HepG2 (cell line): ENCODE measurements around the gene DNAJB2. TPM values are rescaled to one million over a fixed set of nuclear protein-coding genes. Genes with fewer than 3 reads are reported as not detected.

Experiments
- BCL6 ChIP-seq: IDR thresholded peaks from 2 replicates; pipeline ENCODE4 v1.6.1; 2016; ENCODE audit warnings: missing genetic modification reagents, missing compliant biosample characterization
- MED13 ChIP-seq: sonication (generic); formaldehyde crosslinking; IDR thresholded peaks from 2 replicates; pipeline ENCODE4 v1.5.0; 2020; ENCODE audit warnings: missing genetic modification reagents
- NRL ChIP-seq: sonication (generic); formaldehyde crosslinking; IDR thresholded peaks from 2 replicates; pipeline ENCODE4 v1.5.0; 2020; ENCODE audit warnings: missing genetic modification reagents, mild to moderate bottlenecking, moderate library complexity, borderline replicate concordance
- RORA ChIP-seq: sonication (generic); formaldehyde crosslinking; IDR thresholded peaks from 2 replicates; pipeline ENCODE4 v1.5.0; 2020; ENCODE audit warnings: mild to moderate bottlenecking, missing genetic modification reagents, moderate library complexity
- SKI ChIP-seq: fragments of 450-650 bp; IDR thresholded peaks from one replicate; pipeline ENCODE4 v1.6.1; 2018; ENCODE audit warnings: mild to moderate bottlenecking; ENCODE audit not compliant: partially characterized antibody
- ZFP37 ChIP-seq: sonication (generic); formaldehyde crosslinking; IDR thresholded peaks from 2 replicates; pipeline ENCODE4 v1.4.0; 2020; ENCODE audit warnings: missing genetic modification reagents, borderline replicate concordance
- ZFP41 ChIP-seq: sonication (generic); formaldehyde crosslinking; IDR thresholded peaks from 2 replicates; pipeline ENCODE4 v1.4.0; 2020; ENCODE audit warnings: mild to moderate bottlenecking, missing genetic modification reagents, borderline replicate concordance
- ZNF124 ChIP-seq: sonication (generic); formaldehyde crosslinking; IDR thresholded peaks from 2 replicates; pipeline ENCODE4 v1.4.0; 2020; ENCODE audit warnings: missing genetic modification reagents
- ZNF331 ChIP-seq: sonication (generic); formaldehyde crosslinking; IDR thresholded peaks from 2 replicates; pipeline ENCODE4 v1.4.0; 2020; ENCODE audit warnings: missing genetic modification reagents
- ZNF687 ChIP-seq: sonication (generic); formaldehyde crosslinking; IDR thresholded peaks from 2 replicates; pipeline ENCODE4 v1.5.1; 2020; ENCODE audit warnings: mild to moderate bottlenecking, missing genetic modification reagents, moderate library complexity
- ZNF740 ChIP-seq: sonication (generic); formaldehyde crosslinking; IDR thresholded peaks from 2 replicates; pipeline ENCODE4 v1.4.0; 2020; ENCODE audit warnings: missing genetic modification reagents
- ZNF839 ChIP-seq: sonication (generic); formaldehyde crosslinking; IDR thresholded peaks from 2 replicates; pipeline ENCODE4 v1.4.0; 2020; ENCODE audit warnings: missing genetic modification reagents, mild to moderate bottlenecking, borderline replicate concordance
- ZNF850 ChIP-seq: sonication (generic); formaldehyde crosslinking; conservative IDR thresholded peaks from 2 replicates; pipeline ENCODE4 v1.9.0; 2021; ENCODE audit warnings: mild to moderate bottlenecking, missing genetic modification reagents
- polyA plus RNA-seq, 8 experiments: library from polyadenylated mRNA; depleted of rRNA in 3 of 8; stranded (reverse) in 7 of 8; unstranded in 1 of 8; fragments of >200 nt; fragmentation: Illumina TruSeq in 4 of 8; extraction: Trizol in 4 of 8; gene quantifications; 2 replicates each; pipeline versions ENCODE4 v1.2.1 to v1.2.3, GENCODE V29; 2011 to 2016; ENCODE audit warnings: low read depth in 4 of 8, missing spikeins in 1 of 8, mixed read lengths in 1 of 8; ENCODE audit not compliant: insufficient read depth in 1 of 8
- total RNA-seq, 5 experiments: library from RNA; depleted of rRNA; stranded (reverse); fragments of >200 nt; fragmentation: Illumina TruSeq; extraction: Trizol; gene quantifications; 2 replicates each; pipeline ENCODE4 v1.2.3, GENCODE V29; 2016; ENCODE audit warnings: low read depth in 1 of 5
- TF ChIP-seq, protein P1 (sequence below): sonication (generic); formaldehyde crosslinking; IDR thresholded peaks from 2 replicates; pipeline ENCODE4 v1.4.0; 2020; ENCODE audit warnings: missing genetic modification reagents, borderline replicate concordance
- TF ChIP-seq, protein P2 (sequence below): IDR thresholded peaks from 2 replicates; pipeline ENCODE4 v1.6.1; 2016
- TF ChIP-seq, protein P3 (sequence below), 2 experiments: sonication (generic) in 1 of 2; formaldehyde crosslinking in 1 of 2; IDR thresholded peaks; 2 replicates each; pipeline versions ENCODE4 v1.5.1 to v1.6.1; 2011 to 2020; ENCODE audit warnings: borderline replicate concordance in 1 of 2, low read depth in 1 of 2, low read length in 1 of 2, mild to moderate bottlenecking in 1 of 2, missing genetic modification reagents in 1 of 2, moderate library complexity in 1 of 2

The DNAJB2 gene
- total and polyA plus RNA-seq, 2 of the 13 experiments (the other 11 are each of a cell fraction or from before 2014, with no cell fraction given): 21.3 to 31.1 TPM

DNA sequence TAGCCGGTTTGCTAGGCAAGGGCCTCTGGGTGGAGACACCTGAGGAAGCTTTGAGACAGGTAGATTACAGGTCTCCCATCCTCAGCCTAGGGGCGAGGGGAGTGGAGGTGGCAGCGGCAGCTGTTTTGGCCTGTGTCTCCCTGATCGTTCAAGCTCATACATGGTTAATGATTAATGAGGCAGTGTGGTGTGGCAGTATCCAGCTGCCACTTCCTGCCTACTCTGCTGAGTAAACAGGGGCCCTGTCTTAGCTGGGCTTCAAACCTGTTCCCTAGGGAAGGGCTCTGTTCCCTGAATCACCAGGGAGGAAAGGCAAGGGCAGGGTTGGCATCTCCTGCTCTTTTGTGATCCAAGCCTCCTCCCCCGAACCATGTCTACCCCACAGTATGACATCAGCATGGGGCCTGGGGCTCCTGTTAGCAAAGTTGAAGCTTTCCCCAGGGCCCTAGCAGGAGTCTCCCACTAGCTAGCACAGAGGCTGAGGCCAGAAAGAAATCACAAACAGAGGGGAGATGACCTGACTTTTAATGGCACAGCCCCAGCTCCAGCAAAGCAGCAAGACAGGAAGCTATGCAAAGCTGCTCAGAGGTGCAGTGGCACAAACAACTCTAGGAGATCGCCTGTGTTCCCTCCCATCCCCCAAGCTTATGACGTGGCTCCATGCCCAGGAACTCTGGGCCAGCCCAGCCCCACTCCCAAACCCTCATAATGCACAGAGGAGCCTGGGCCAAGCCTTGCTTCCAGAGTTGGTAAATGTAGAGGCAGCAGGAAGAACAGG is 29.8 kb upstream of the DNAJB2 start (continued):
- 0 out of 2 replicates have a peak, but pooled peaks have one; percentile 10 for TF ChIP-seq ZNF124
- no peak for TF ChIP-seq ZNF850 (CRISPR knock-in tag)
- TF ChIP-seq ZNF839: no peak
- TF ChIP-seq, protein P1, sequence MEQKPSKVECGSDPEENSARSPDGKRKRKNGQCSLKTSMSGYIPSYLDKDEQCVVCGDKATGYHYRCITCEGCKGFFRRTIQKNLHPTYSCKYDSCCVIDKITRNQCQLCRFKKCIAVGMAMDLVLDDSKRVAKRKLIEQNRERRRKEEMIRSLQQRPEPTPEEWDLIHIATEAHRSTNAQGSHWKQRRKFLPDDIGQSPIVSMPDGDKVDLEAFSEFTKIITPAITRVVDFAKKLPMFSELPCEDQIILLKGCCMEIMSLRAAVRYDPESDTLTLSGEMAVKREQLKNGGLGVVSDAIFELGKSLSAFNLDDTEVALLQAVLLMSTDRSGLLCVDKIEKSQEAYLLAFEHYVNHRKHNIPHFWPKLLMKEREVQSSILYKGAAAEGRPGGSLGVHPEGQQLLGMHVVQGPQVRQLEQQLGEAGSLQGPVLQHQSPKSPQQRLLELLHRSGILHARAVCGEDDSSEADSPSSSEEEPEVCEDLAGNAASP (CRISPR knock-in tag): peak; percentile 39
- peak; percentile 51; the same call in 1 of the 2 replicates for TF ChIP-seq NRL (CRISPR knock-in tag)
- TF ChIP-seq, protein P2, sequence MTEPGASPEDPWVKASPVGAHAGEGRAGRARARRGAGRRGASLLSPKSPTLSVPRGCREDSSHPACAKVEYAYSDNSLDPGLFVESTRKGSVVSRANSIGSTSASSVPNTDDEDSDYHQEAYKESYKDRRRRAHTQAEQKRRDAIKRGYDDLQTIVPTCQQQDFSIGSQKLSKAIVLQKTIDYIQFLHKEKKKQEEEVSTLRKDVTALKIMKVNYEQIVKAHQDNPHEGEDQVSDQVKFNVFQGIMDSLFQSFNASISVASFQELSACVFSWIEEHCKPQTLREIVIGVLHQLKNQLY: peak; percentile 59
- TF ChIP-seq MED13 (CRISPR knock-in tag): no peak
- TF ChIP-seq ZFP37 (CRISPR knock-in tag): no peak
- TF ChIP-seq, protein P3, sequence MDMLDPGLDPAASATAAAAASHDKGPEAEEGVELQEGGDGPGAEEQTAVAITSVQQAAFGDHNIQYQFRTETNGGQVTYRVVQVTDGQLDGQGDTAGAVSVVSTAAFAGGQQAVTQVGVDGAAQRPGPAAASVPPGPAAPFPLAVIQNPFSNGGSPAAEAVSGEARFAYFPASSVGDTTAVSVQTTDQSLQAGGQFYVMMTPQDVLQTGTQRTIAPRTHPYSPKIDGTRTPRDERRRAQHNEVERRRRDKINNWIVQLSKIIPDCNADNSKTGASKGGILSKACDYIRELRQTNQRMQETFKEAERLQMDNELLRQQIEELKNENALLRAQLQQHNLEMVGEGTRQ (IDR thresholded peaks at IDR 0.05; ENCODE audit: low read depth, low read length): no peak
- TF ChIP-seq, protein P3 (CRISPR knock-in tag; IDR thresholded peaks at IDR 0.05; ENCODE audit: borderline replicate concordance): no peak; the same call in 1 of the 2 replicates
- TF ChIP-seq ZFP41 (CRISPR knock-in tag): 0 out of 2 replicates have a peak, but pooled peaks have one; percentile 22
- peak; percentile 80; the same call in 1 of the 2 replicates for TF ChIP-seq ZNF331 (CRISPR knock-in tag)
- TF ChIP-seq ZNF687 (CRISPR knock-in tag): peak; percentile 83
- TF ChIP-seq SKI: no peak
- peak; percentile 36; the same call in 1 of the 2 replicates for TF ChIP-seq BCL6
- no peak for TF ChIP-seq ZNF740
- TF ChIP-seq RORA (CRISPR knock-in tag): no peak
